Adrenal gland (tissue), 5 donors: ENCODE data around the gene TMEM163.
"Not testable (repeated sequence)": the region's sequence is repeated elsewhere in the genome, so short reads cannot be mapped to it uniquely, and the experiment has no call there.

Experiments used
- CTCF ChIP-seq, 6 experiments: fragments of 450-650 bp in 4 of 6; fragments of 200-600 bp in 2 of 6; sonication (generic) in 1 of 6; IDR thresholded peaks; 1 replicate in 5 of 6; 2 replicates in 1 of 6; pipeline versions ENCODE4 v1.5.1 to v1.8.0; 2016 to 2021; ENCODE audit warnings: antibody characterized with exemption in 6 of 6, mild to moderate bottlenecking in 2 of 6, moderate library complexity in 1 of 6
- POLR2A ChIP-seq, 2 donors: fragments of 450-650 bp; IDR thresholded peaks; one replicate each; pipeline ENCODE4 v1.6.1; 2017; ENCODE audit warnings: antibody characterized with exemption in 2 of 2, mild to moderate bottlenecking in 2 of 2, moderate library complexity in 1 of 2
- donor health status: DM: no; HTN: no; CAD: no.

GRCh38 chr2:134589171-134590083 is 129.4 kb downstream of the TMEM163 start:
- TF ChIP-seq CTCF, POLR2A (IDR thresholded peaks at IDR 0.05): not testable (repeated sequence)
